Neuron (in vitro differentiated cells): ENCODE data around the gene RAB40C.

Experiments
- H2AFZ ChIP-seq: one replicate; pipeline ENCODE4 v1.6.1; 2013; ENCODE audit warnings: low read depth, mild to moderate bottlenecking, inconsistent platforms, low read length, moderate library complexity
- H3K27me3 ChIP-seq: one replicate; pipeline ENCODE4 v1.6.1; 2013; ENCODE audit warnings: low read length; ENCODE audit not compliant: insufficient read depth
- H3K36me3 ChIP-seq: one replicate; pipeline ENCODE4 v1.6.1; 2013; ENCODE audit warnings: low read length; ENCODE audit not compliant: insufficient read depth
- H3K4me1 ChIP-seq: one replicate; pipeline ENCODE4 v1.6.1; 2013; ENCODE audit warnings: low read length; ENCODE audit not compliant: insufficient read depth
- H3K4me3 ChIP-seq: 2 replicates; pipeline ENCODE4 v1.5.1; 2013; ENCODE audit warnings: mild to moderate bottlenecking, low read length, moderate library complexity
- H3K9me3 ChIP-seq: one replicate; pipeline ENCODE4 v1.6.1; 2013; ENCODE audit warnings: low read length

The RAB40C gene

GRCh38 chr16:625117-625976 lies 35.5 kb downstream of the RAB40C start:
- H3K9me3 ChIP-seq: no peaks in the 10 kb centered on the region
- peaks cover 22% of the 10 kb centered on the region for H3K4me1 ChIP-seq
- H2AFZ ChIP-seq: no peak overlapping the region
- H3K36me3 ChIP-seq: peaks cover 23% of the 10 kb centered on the region
- no peak overlapping the region for H3K4me3 ChIP-seq
- no peaks in the 10 kb centered on the region for H3K27me3 ChIP-seq

GRCh38 chr16:625977-626765 lies 36.3 kb downstream of the RAB40C start:
- Histone ChIP-seq H3K9me3 (no peaks in the 10 kb centered on the region), H3K4me1 (peaks cover 30% of the 10 kb centered on the region), H3K4me3 (no peak overlapping the region), H3K27me3 (no peaks in the 10 kb centered on the region), H3K36me3 (peaks cover 23% of the 10 kb centered on the region), H2AFZ (no peak overlapping the region)

- Histone ChIP-seq H2AFZ (no peak overlapping the region), H3K27me3 (no peaks in the 10 kb centered on the region), H3K9me3 (no peaks in the 10 kb centered on the region), H3K36me3 (peaks cover 23% of the 10 kb centered on the region), H3K4me1 (peaks cover 32% of the 10 kb centered on the region), H3K4me3 (no peak overlapping the region)
Measured at GRCh38 chr16:626787-627453, 37.1 kb downstream of the RAB40C start.

- no peak overlapping the region for H3K4me3 ChIP-seq
- H3K4me1 ChIP-seq: peaks cover 35% of the 10 kb centered on the region
- H3K27me3 ChIP-seq: no peaks in the 10 kb centered on the region
- no peaks in the 10 kb centered on the region for H3K9me3 ChIP-seq
- H2AFZ ChIP-seq: no peak overlapping the region
- peaks cover 25% of the 10 kb centered on the region for H3K36me3 ChIP-seq
Measured at GRCh38 chr16:627454-628239, 37.8 kb downstream of the RAB40C start.

- H3K9me3 ChIP-seq: no peaks in the 10 kb centered on the region
- peaks cover 30% of the 10 kb centered on the region for H3K36me3 ChIP-seq
- H3K27me3 ChIP-seq: no peaks in the 10 kb centered on the region
- H3K4me1 ChIP-seq: peaks cover 35% of the 10 kb centered on the region
- H2AFZ ChIP-seq: no peak overlapping the region
- no peak overlapping the region for H3K4me3 ChIP-seq
Measured at GRCh38 chr16:628321-629061, 38.6 kb downstream of the RAB40C start.

GRCh38 chr16:629185-629832 lies 39.4 kb downstream of the RAB40C start:
- H3K4me1 ChIP-seq: peaks cover 38% of the 10 kb centered on the region
- no peak overlapping the region for H3K4me3 ChIP-seq
- peaks cover 38% of the 10 kb centered on the region for H3K36me3 ChIP-seq
- no peaks in the 10 kb centered on the region for H3K27me3 ChIP-seq
- no peaks in the 10 kb centered on the region for H3K9me3 ChIP-seq
- no peak overlapping the region for H2AFZ ChIP-seq

- Histone ChIP-seq H3K27me3 (no peaks in the 10 kb centered on the region), H3K4me3 (peak overlapping the region; percentile 29), H2AFZ (no peak overlapping the region), H3K4me1 (peaks cover 39% of the 10 kb centered on the region), H3K9me3 (no peaks in the 10 kb centered on the region), H3K36me3 (peaks cover 40% of the 10 kb centered on the region)
Measured at GRCh38 chr16:629833-630248, 40.0 kb downstream of the RAB40C start.

GRCh38 chr16:630249-630814 lies 40.5 kb downstream of the RAB40C start:
- peak overlapping the region; percentile 29 for H3K4me3 ChIP-seq

GRCh38 chr16:630815-631405 lies 41.0 kb downstream of the RAB40C start, which contains the start of gene WFIKKN1:
WFIKKN1 (plus strand) TSS chr16:630985; CDS start chr16:631254, 269 bp downstream.
- H2AFZ ChIP-seq: no peak within 1 kb of the TSS
- peak within 1 kb of the TSS; percentile 29 for H3K4me3 ChIP-seq
- no peaks in the 10 kb centered on the region for H3K9me3 ChIP-seq
- peaks cover 36% of the 10 kb centered on the region for H3K36me3 ChIP-seq
- H3K27me3 ChIP-seq: no peaks in the 10 kb centered on the region
- H3K4me1 ChIP-seq: peaks cover 47% of the 10 kb centered on the region

More at GRCh38 chr16:630249-630814, 40.5 kb downstream of the RAB40C start:
- no peaks in the 10 kb centered on the region for H3K9me3 ChIP-seq
- H3K27me3 ChIP-seq: no peaks in the 10 kb centered on the region
- peaks cover 40% of the 10 kb centered on the region for H3K36me3 ChIP-seq
- peaks cover 43% of the 10 kb centered on the region for H3K4me1 ChIP-seq
- H2AFZ ChIP-seq: no peak overlapping the region

- Histone ChIP-seq H3K4me3 (no peak overlapping the region), H3K9me3 (no peaks in the 10 kb centered on the region), H3K27me3 (no peaks in the 10 kb centered on the region), H2AFZ (no peak overlapping the region), H3K4me1 (peaks cover 47% of the 10 kb centered on the region), H3K36me3 (peaks cover 30% of the 10 kb centered on the region)
Measured at GRCh38 chr16:631808-632358, 42.0 kb downstream of the RAB40C start.
